Activated CD8-positive, alpha-beta memory T cell treated with anti-CD3 and anti-CD28 coated beads for 4 hours (primary cell): Measurements from ENCODE around the gene PRDM16.

Source experiments
- DNase-seq, 2 donors: peaks; one replicate each; pipeline ENCODE4 v3.0.0-alpha.2; 2020; ENCODE audit warnings: low read depth in 2 of 2

PRDM16 gene

GRCh38 chr1:3140437-3140836 lies 71.4 kb downstream of the PRDM16 start:
- DNase-seq, result no peak

- DNase-seq, result no peak
Observed at GRCh38 chr1:3141129-3141528, 72.1 kb downstream of the PRDM16 start.

- DNase-seq, result no peak
Observed at GRCh38 chr1:3141836-3142235, 72.8 kb downstream of the PRDM16 start.

GRCh38 chr1:3142236-3142635 lies 73.2 kb downstream of the PRDM16 start:
- DNase-seq, result no peak

- DNase-seq, result no peak
Observed at GRCh38 chr1:3142751-3143150, 73.7 kb downstream of the PRDM16 start.

- no peak for DNase-seq
Observed at GRCh38 chr1:3145532-3146325, 76.7 kb downstream of the PRDM16 start.

- no peak for DNase-seq
Observed at GRCh38 chr1:3146458-3146857, 77.5 kb downstream of the PRDM16 start.

GRCh38 chr1:3146907-3147306 lies 77.9 kb downstream of the PRDM16 start:
- no peak for DNase-seq

- DNase-seq, result no peak
Observed at GRCh38 chr1:3148171-3148570, 79.2 kb downstream of the PRDM16 start.

- no peak for DNase-seq
Observed at GRCh38 chr1:3149277-3149676, 80.3 kb downstream of the PRDM16 start.

- no peak for DNase-seq
Observed at GRCh38 chr1:3151456-3151855, 82.5 kb downstream of the PRDM16 start.

- no peak for DNase-seq
Observed at GRCh38 chr1:3152143-3152542, 83.1 kb downstream of the PRDM16 start.

- no peak for DNase-seq
Observed at GRCh38 chr1:3153197-3153596, 84.2 kb downstream of the PRDM16 start.

GRCh38 chr1:3153902-3154795 lies 85.1 kb downstream of the PRDM16 start:
- DNase-seq, result no peak

GRCh38 chr1:3155056-3155925 lies 86.3 kb downstream of the PRDM16 start:
- no peak for DNase-seq

GRCh38 chr1:3155926-3156220 lies 86.9 kb downstream of the PRDM16 start:
- DNase-seq, result no peak

- no peak for DNase-seq
Observed at GRCh38 chr1:3156936-3157335, 87.9 kb downstream of the PRDM16 start.

- no peak for DNase-seq
Observed at GRCh38 chr1:3158347-3158746, 89.3 kb downstream of the PRDM16 start.

- DNase-seq, result no peak
Observed at GRCh38 chr1:3159121-3159520, 90.1 kb downstream of the PRDM16 start.

- DNase-seq, result no peak
Observed at GRCh38 chr1:3159996-3160395, 91.0 kb downstream of the PRDM16 start.

- no peak for DNase-seq
Observed at GRCh38 chr1:3160647-3161145, 91.7 kb downstream of the PRDM16 start.
